Mesendoderm (in vitro differentiated cells): Measurements from ENCODE around the gene RBM47.

Experiments
- DNase-seq: peaks from one replicate; pipeline ENCODE4 v3.0.0; 2013
- H2AK5ac ChIP-seq: 2 replicates; pipeline ENCODE4 v1.6.1; 2013; ENCODE audit warnings: low read length, inconsistent platforms
- H2BK120ac ChIP-seq: 2 replicates; pipeline ENCODE4 v1.6.1; 2013; ENCODE audit warnings: low read depth, mild to moderate bottlenecking, low read length, moderate library complexity, mixed read lengths
- H2BK15ac ChIP-seq: replicated peaks from 2 replicates; pipeline ENCODE4 v1.6.1; 2013; ENCODE audit warnings: low read depth, mild to moderate bottlenecking, moderate library complexity
- H2BK5ac ChIP-seq: 2 replicates; pipeline ENCODE4 v1.6.1; 2013; ENCODE audit warnings: low read length, inconsistent platforms
- H3K18ac ChIP-seq: 2 replicates; pipeline ENCODE4 v1.6.1; 2013; ENCODE audit warnings: mild to moderate bottlenecking, low read length, mixed read lengths
- H3K23ac ChIP-seq: one replicate; pipeline ENCODE4 v1.6.1; 2013; ENCODE audit warnings: low read length
- H3K27ac ChIP-seq: 2 replicates; pipeline ENCODE4 v1.5.1; 2013; ENCODE audit warnings: low read depth, mild to moderate bottlenecking, inconsistent platforms, low read length, moderate library complexity
- H3K27me3 ChIP-seq: 2 replicates; pipeline ENCODE4 v1.6.1; 2013; ENCODE audit warnings: low read length, control low read depth, mild to moderate bottlenecking, inconsistent platforms; ENCODE audit not compliant: insufficient read depth, poor library complexity
- H3K36me3 ChIP-seq: 2 replicates; pipeline ENCODE4 v1.6.1; 2013; ENCODE audit warnings: low read length, inconsistent platforms; ENCODE audit not compliant: control insufficient read depth, insufficient read depth
- H3K4ac ChIP-seq: one replicate; pipeline ENCODE4 v1.6.1; 2013; ENCODE audit warnings: low read depth, mild to moderate bottlenecking, low read length, moderate library complexity
- H3K4me1 ChIP-seq: 2 replicates; pipeline ENCODE4 v1.6.1; 2013; ENCODE audit warnings: low read depth, low read length, inconsistent platforms; ENCODE audit not compliant: control insufficient read depth
- H3K4me2 ChIP-seq: 2 replicates; pipeline ENCODE4 v1.6.1; 2013; ENCODE audit warnings: low read length
- H3K4me3 ChIP-seq: 2 replicates; pipeline ENCODE4 v1.5.1; 2013; ENCODE audit warnings: mild to moderate bottlenecking, low read length
- H3K56ac ChIP-seq: one replicate; pipeline ENCODE4 v1.6.1; 2013; ENCODE audit warnings: low read length
- H3K79me1 ChIP-seq: 2 replicates; pipeline ENCODE4 v1.6.1; 2013; ENCODE audit warnings: low read length, inconsistent platforms
- H3K79me2 ChIP-seq: 2 replicates; pipeline ENCODE4 v1.6.1; 2013; ENCODE audit warnings: mild to moderate bottlenecking, low read length; ENCODE audit not compliant: control insufficient read depth, insufficient read depth
- H3K9ac ChIP-seq: 2 replicates; pipeline ENCODE4 v1.6.1; 2013; ENCODE audit warnings: low read length, inconsistent platforms
- H4K5ac ChIP-seq: one replicate; pipeline ENCODE4 v1.6.1; 2013; ENCODE audit warnings: low read length
- H4K8ac ChIP-seq: one replicate; pipeline ENCODE4 v1.6.1; 2013; ENCODE audit warnings: low read depth, mild to moderate bottlenecking, control low read depth, low read length, moderate library complexity
- WGBS: extraction: QIAGEN DNeasy Blood & Tissue Kit; methylation state at CpG from one replicate; pipeline ENCODE4 v1.1.7; 2013; ENCODE audit warnings: low lambda C conversion rate, missing lambda C conversion rate; ENCODE audit not compliant: insufficient coverage; ENCODE audit errors: extremely low coverage; 5-methylcytosine and 5-hydroxymethylcytosine counted together

The RBM47 gene

DNA sequence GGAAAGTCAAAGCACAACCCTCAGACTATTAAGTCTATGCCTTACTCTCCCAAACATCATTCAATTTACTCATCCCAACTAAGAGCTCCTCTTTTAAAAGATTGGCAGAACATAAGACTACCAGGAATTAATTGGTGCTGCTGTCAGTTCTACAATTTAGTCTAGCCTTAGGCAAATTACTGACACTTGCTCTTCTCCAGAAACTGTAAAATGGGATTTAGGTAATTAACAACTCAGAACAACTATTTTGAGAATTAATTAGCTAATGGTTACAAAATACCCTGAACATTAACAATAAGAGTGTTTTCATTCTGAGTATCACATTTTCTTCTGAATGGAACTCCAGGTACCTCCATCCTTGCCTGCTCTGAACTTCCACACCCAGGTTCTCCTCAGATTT lies 36.2 kb upstream of the RBM47 start:
- no peak overlapping the region for H3K23ac ChIP-seq
- no peak overlapping the region for H3K56ac ChIP-seq
- no peak overlapping the region for H2AK5ac ChIP-seq
- H2BK15ac ChIP-seq = no peak overlapping the region
- H2BK5ac ChIP-seq = no peak overlapping the region
- no peak overlapping the region for H3K4ac ChIP-seq
- H3K4me3 ChIP-seq = no peak overlapping the region
- no peak overlapping the region for H3K18ac ChIP-seq
- no peak for DNase-seq
- no peak overlapping the region for H3K4me2 ChIP-seq
- H3K27me3 ChIP-seq = no peaks in the 10 kb centered on the region
- H3K4me1 ChIP-seq = no peaks in the 10 kb centered on the region
- no peaks in the 10 kb centered on the region for H3K36me3 ChIP-seq
- H4K8ac ChIP-seq = no peak overlapping the region
- H3K27ac ChIP-seq = no peak overlapping the region
- H3K79me1 ChIP-seq = no peaks in the 10 kb centered on the region
- H3K9ac ChIP-seq = no peak overlapping the region
- H3K79me2 ChIP-seq = no peaks in the 10 kb centered on the region
- no peak overlapping the region for H4K5ac ChIP-seq
- no peak overlapping the region for H2BK120ac ChIP-seq

DNA sequence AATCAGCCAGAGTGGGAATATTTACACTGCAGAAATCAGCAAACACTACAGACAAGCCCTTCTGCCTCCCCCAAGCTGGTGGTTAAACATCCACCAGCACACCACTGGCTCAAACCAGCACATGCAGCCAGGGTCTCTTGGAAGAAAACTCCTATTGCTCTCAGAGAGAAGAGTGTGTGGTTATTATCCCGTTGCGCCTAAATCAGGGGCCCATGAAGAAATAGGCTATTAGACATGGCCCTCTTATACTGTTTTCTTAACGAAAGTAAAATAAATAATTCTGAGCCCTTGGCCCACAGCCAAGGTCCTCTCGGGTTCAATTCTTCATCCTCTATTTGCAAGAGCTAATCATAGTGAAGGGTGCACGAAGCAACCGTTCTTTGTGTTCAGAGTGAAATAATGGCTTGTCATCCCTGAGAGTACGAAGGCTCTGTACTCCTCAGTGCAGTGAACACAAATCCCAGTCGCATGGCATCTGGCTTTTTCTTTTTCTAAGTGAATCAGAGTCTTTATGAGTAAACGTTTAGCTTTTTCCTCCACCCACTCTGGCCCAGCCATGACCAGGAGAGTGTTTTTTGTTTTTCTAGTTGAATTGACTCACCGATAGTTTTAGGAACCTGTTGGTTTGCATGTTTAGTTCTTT lies 33.4 kb upstream of the RBM47 start:
- Histone ChIP-seq H4K5ac (no peak overlapping the region), H2BK120ac (no peak overlapping the region), H3K79me2 (no peaks in the 10 kb centered on the region), H3K18ac (no peak overlapping the region), H3K56ac (no peak overlapping the region), H2BK5ac (no peak overlapping the region), H3K27me3 (no peaks in the 10 kb centered on the region), H4K8ac (no peak overlapping the region), H3K36me3 (no peaks in the 10 kb centered on the region), H2AK5ac (no peak overlapping the region), H3K9ac (no peak overlapping the region), H3K79me1 (no peaks in the 10 kb centered on the region), H3K4me1 (no peaks in the 10 kb centered on the region), H3K4ac (no peak overlapping the region), H2BK15ac (no peak overlapping the region), H3K4me3 (no peak overlapping the region), H3K23ac (no peak overlapping the region), H3K27ac (no peak overlapping the region), H3K4me2 (no peak overlapping the region)
- no CpG with 5 or more reads among the region's 10 CpGs for WGBS
- DNase-seq = no peak

- Histone ChIP-seq H4K5ac (no peak overlapping the region), H2BK5ac (no peak overlapping the region), H2AK5ac (no peak overlapping the region), H3K4me2 (no peak overlapping the region), H3K79me2 (no peaks in the 10 kb centered on the region), H4K8ac (no peak overlapping the region), H3K4me3 (no peak overlapping the region), H3K9ac (no peak overlapping the region), H3K4me1 (no peaks in the 10 kb centered on the region), H3K36me3 (no peaks in the 10 kb centered on the region), H3K27me3 (no peaks in the 10 kb centered on the region), H3K4ac (no peak overlapping the region), H3K56ac (no peak overlapping the region), H3K18ac (no peak overlapping the region), H2BK120ac (no peak overlapping the region), H3K23ac (no peak overlapping the region), H3K79me1 (no peaks in the 10 kb centered on the region), H3K27ac (no peak overlapping the region), H2BK15ac (no peak overlapping the region)
- DNase-seq = no peak
- WGBS = no CpG with 5 or more reads among the region's 4 CpGs
These were observed 32.1 kb upstream of the RBM47 start for GRCh38 chr4:40661803-40662202.

- no peak overlapping the region for H2BK5ac ChIP-seq
- no peaks in the 10 kb centered on the region for H3K79me2 ChIP-seq
- no peak overlapping the region for H3K56ac ChIP-seq
- no peak overlapping the region for H3K4ac ChIP-seq
- no peak overlapping the region for H2BK120ac ChIP-seq
- no peak overlapping the region for H4K5ac ChIP-seq
- DNase-seq = no peak
- no peaks in the 10 kb centered on the region for H3K36me3 ChIP-seq
- H3K4me2 ChIP-seq = no peak overlapping the region
- H3K79me1 ChIP-seq = no peaks in the 10 kb centered on the region
- H3K27ac ChIP-seq = no peak overlapping the region
- peaks cover 2% of the 10 kb centered on the region for H3K4me1 ChIP-seq
- H4K8ac ChIP-seq = no peak overlapping the region
- no peak overlapping the region for H3K4me3 ChIP-seq
- WGBS = no CpG with 5 or more reads among the region's 9 CpGs
- H2AK5ac ChIP-seq = no peak overlapping the region
- H3K18ac ChIP-seq = no peak overlapping the region
- H3K23ac ChIP-seq = no peak overlapping the region
- no peaks in the 10 kb centered on the region for H3K27me3 ChIP-seq
- H2BK15ac ChIP-seq = no peak overlapping the region
- H3K9ac ChIP-seq = no peak overlapping the region
These were observed 26.7 kb upstream of the RBM47 start for GRCh38 chr4:40656201-40656863.

- H2BK5ac ChIP-seq = no peak overlapping the region
- no peaks in the 10 kb centered on the region for H3K36me3 ChIP-seq
- no peak overlapping the region for H3K4ac ChIP-seq
- no peaks in the 10 kb centered on the region for H3K79me1 ChIP-seq
- H4K5ac ChIP-seq = no peak overlapping the region
- H2AK5ac ChIP-seq = no peak overlapping the region
- H3K9ac ChIP-seq = no peak overlapping the region
- no peaks in the 10 kb centered on the region for H3K79me2 ChIP-seq
- no peak overlapping the region for H3K18ac ChIP-seq
- H2BK15ac ChIP-seq = no peak overlapping the region
- H3K27me3 ChIP-seq = no peaks in the 10 kb centered on the region
- no peak overlapping the region for H2BK120ac ChIP-seq
- H4K8ac ChIP-seq = no peak overlapping the region
- peaks cover 2% of the 10 kb centered on the region for H3K4me1 ChIP-seq
- H3K4me3 ChIP-seq = no peak overlapping the region
- peak overlapping the region; percentile 17 for H3K27ac ChIP-seq
- peak; percentile 47 for DNase-seq
- H3K23ac ChIP-seq = no peak overlapping the region
- no CpG with 5 or more reads among the region's 2 CpGs for WGBS
- H3K4me2 ChIP-seq = no peak overlapping the region
- no peak overlapping the region for H3K56ac ChIP-seq
These were observed 21.6 kb upstream of the RBM47 start for GRCh38 chr4:40651280-40651679.

- WGBS = no CpG with 5 or more reads among the region's 6 CpGs
- no peak overlapping the region for H3K4me2 ChIP-seq
- no peak overlapping the region for H3K4ac ChIP-seq
- no peaks in the 10 kb centered on the region for H3K79me1 ChIP-seq
- H3K4me3 ChIP-seq = no peak overlapping the region
- H2BK15ac ChIP-seq = no peak overlapping the region
- H3K23ac ChIP-seq = no peak overlapping the region
- H4K8ac ChIP-seq = no peak overlapping the region
- no peak overlapping the region for H3K18ac ChIP-seq
- H3K27ac ChIP-seq = no peak overlapping the region
- no peak for DNase-seq
- no peak overlapping the region for H3K9ac ChIP-seq
- no peaks in the 10 kb centered on the region for H3K79me2 ChIP-seq
- H2AK5ac ChIP-seq = no peak overlapping the region
- no peaks in the 10 kb centered on the region for H3K27me3 ChIP-seq
- H3K56ac ChIP-seq = no peak overlapping the region
- no peak overlapping the region for H4K5ac ChIP-seq
- no peaks in the 10 kb centered on the region for H3K36me3 ChIP-seq
- H2BK120ac ChIP-seq = no peak overlapping the region
- peaks cover 2% of the 10 kb centered on the region for H3K4me1 ChIP-seq
- H2BK5ac ChIP-seq = no peak overlapping the region
These were observed 19.7 kb upstream of the RBM47 start for GRCh38 chr4:40649321-40649720.
